Fibroblast of skin of scalp (primary cell): Measurements from ENCODE around the gene STK36.

Source experiments
- DNase-seq: peaks from one replicate; pipeline ENCODE4 v3.0.0-alpha.2; 2013

Gene STK36

GRCh38 chr2:218659988-218660358 lies 11.9 kb upstream of the STK36 start:
- DNase-seq: no peak

GRCh38 chr2:218662377-218662776 lies 9.5 kb upstream of the STK36 start:
- no peak for DNase-seq

DNA sequence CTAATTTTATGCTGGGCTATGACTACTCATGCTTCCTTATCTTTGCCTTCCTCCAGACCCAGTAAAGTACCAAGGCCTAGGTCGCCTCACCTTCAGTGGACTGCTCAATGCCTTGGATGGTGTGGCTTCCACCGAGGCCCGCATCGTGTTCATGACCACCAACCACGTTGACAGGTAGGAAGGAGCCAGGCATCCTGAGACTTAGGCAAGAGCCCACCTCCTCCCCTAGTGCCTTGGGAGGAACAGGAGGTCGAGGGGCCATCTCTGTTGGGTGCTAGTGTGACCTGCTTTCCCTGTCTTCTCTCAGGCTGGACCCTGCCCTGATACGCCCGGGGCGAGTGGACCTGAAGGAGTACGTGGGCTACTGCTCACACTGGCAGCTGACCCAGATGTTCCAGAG lies 9.1 kb upstream of the STK36 start:
- no peak for DNase-seq

GRCh38 chr2:218663901-218664300 lies 8.0 kb upstream of the STK36 start:
- no peak for DNase-seq

DNA sequence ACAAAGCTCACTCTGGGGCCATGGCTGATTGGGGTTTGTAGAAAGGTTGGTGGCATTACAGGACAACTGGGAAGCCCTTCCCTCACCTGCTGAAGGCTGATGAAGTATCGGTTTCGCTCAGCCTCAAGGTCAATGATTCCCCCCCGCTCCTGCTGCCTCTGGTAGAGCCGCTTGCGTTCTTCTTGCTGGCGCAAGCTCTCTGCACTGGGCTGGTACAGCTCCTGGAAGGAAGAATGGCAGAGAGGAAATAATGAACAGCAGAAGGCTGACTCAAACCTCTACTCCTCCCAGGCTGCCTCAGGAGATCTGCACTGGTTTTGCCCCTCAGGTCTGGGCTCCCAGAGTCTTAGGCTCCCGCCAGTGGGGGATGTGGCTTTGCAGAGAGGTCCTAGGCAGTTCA lies 7.2 kb upstream of the STK36 start:
- DNase-seq: no peak

DNA sequence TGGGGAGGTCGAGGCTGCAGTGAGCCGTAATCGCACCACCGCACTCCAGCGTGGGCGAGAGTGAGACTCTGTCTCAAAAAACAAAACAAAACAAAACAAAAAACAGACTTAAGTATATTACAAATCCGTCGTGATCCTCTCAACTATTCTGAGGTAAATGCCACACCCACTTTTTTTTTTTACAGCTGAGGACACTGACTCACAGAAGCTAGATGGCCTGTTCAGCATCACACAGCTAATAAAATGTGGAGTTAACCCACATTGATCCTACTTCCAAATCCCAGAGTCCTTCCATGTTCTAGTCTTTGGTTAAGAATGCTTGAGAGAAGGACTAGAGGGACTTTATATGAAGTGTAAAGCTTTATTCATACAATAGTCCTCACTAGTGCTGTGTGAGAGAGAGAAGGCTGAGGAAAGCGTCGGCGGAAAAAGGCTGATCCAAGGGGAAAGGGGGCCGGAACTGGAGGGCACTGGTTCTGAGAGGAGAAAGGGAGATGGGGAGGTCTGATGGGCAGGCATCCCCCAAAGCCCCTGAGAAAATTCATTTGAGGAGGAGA lies 711 bp upstream of the STK36 start:
- DNase-seq: no peak

- no peak for DNase-seq
These were observed 7.2 kb downstream of the STK36 start for GRCh38 chr2:218679119-218679518.

- no peak for DNase-seq
These were observed 8.2 kb downstream of the STK36 start for GRCh38 chr2:218680061-218680460.

- DNase-seq: peak; percentile 78
These were observed 15.6 kb downstream of the STK36 start for GRCh38 chr2:218687400-218688060.

DNA sequence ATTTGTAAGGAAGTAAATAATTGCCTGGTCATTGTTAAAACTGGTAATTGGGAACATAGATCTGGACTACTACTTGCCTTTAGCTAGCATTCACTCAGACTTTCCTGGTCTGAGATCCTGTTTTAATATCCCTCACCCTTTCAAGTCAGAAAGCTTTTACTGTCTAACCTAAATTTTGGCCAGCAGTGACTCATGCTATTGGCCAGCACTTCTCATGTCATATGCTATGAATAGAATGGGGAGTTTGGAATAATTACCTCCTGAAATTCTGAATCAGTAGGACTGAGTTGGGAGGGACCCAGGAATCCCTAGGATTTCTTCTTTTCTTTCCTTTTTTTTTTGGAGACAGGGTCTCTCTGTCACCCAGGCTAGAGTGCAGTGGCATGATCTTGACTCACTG lies 19.3 kb downstream of the STK36 start:
- peak; percentile 22 for DNase-seq

GRCh38 chr2:218694405-218695145 lies 22.7 kb downstream of the STK36 start:
- DNase-seq: no peak

GRCh38 chr2:218698885-218699284 lies 27.0 kb downstream of the STK36 start:
- DNase-seq: no peak

GRCh38 chr2:218701806-218702205 lies 29.9 kb downstream of the STK36 start:
- no peak for DNase-seq

- DNase-seq: no peak
These were observed 31.5 kb downstream of the STK36 start for GRCh38 chr2:218703341-218703740.

DNA sequence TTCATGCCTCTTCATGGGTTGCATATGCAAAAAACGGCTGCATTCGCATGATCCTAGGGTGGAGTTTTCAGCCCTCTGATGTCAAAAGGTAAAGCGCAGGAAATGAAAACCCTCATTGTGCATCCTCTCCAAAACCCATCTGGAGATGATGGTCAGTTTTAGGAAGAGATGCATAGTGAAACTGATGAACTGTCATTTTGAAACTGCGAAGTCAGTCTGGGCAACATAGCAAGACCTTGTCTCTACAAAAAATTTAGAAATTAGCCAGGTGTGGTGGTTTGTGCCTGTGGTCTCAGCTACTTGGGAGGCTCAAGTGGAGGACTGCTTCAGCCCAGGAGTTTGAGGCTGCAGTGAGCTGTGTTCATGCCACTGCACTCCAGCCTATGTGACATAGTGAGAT lies 36.2 kb downstream of the STK36 start:
- DNase-seq: no peak

- no peak for DNase-seq
These were observed 38.0 kb downstream of the STK36 start for GRCh38 chr2:218709908-218710307.

- DNase-seq: no peak
These were observed 38.4 kb downstream of the STK36 start for GRCh38 chr2:218710334-218710686.

DNA sequence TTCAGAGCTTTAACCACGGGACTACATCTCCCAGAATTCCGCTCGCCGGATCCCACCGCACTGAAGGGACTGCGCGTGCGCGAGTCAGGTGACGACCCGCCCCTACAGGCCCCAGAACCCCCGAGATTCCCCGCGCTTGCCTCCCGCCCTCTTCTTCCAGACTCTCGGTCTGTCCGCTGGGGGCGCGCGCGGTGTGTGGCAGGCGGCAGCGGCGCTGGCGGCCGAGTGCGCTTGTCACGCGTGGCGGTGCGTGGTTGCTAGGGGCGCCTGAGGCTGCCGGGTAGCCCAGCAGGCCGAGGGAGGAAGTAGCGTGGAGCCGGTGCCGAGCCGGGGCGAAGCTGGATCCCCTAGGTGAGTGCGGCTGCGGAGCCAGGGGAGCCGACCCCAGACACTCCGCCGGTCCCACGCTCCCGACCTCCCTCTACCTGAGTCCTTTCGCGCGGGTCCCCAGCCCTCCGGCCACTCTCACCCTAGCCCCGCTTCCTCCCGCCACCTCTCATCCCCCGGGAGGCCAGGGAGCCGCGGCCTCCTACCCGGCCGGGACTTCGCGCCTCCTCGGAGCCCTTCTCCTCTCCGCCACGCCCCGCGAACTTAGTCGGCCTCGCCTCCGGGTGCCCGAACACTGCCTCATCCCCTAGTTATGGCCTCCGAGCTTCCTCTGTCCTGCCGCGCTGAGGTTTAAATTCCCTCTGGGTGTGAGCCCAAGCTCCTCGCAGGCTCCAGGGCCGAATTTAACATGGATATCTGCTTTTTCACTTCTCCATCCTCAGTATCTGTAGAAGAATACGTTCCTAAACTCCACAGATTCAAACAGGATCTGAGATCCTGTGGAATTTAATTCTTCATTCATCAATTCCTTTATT lies 39.0 kb downstream of the STK36 start, which contains the start of gene TTLL4:
Gene TTLL4, plus strand, starts transcription at position 149 of the 863 bp plus-strand sequence. CDS start 26,842 bp downstream, outside the sequence.
- DNase-seq: peak; percentile 97

DNA sequence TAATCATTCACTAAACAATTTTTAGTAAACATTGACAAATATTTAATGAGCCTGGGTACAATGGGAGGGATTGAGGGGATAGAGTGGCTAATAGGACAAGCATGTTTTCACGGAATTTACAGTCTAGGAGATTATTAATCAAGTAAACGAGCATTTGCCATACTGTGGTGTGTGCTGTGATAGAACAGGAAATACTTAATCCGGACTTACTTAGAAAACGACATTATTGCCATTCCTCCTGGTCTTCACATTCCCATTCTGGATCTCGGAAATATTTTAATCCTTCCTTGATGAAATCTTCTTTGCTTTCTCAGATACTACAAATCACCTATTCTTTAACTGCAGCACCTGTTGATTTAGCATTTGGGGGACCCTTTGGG lies 39.7 kb downstream of the STK36 start:
- peak; percentile 33 for DNase-seq

DNA sequence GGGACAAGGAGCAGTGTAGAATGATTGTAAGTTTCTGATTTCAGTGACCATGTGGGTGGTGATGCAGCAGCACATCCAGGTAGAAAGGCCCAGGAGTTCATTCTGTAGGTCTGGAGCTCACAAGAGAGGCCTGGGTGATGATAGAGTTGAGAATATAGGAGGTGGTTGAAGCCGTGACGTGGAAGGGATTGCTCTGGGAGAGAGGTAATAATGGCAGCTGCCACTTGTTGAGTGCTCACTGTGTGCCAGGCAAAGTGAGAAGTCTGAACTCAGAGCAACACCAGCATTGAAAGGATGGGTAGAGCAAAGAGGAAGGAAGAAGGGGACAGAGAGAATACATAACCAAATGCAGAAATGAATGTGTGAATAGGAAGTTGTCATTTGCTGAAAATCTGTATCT lies 42.0 kb downstream of the STK36 start:
- DNase-seq: no peak

DNA sequence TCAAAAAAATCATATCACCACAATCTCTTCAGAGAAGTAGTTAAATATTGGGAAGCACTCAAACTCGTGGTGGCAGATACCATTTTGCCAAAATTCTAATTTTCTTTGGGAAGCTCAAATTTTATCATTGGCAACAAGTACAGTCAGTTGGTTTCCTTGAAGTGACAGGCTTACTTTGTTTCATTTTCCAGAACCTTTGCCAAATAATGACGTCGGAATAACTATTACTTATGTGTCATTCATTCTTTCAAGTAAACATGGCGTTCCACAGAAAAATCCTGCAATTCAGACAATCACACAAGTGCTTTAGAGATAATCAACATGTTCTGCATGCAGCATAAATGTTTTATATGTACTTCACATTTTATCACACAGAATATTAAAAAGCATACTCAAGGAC lies 44.2 kb downstream of the STK36 start:
- DNase-seq: no peak

- no peak for DNase-seq
These were observed 45.4 kb downstream of the STK36 start for GRCh38 chr2:218717262-218717661.

DNA sequence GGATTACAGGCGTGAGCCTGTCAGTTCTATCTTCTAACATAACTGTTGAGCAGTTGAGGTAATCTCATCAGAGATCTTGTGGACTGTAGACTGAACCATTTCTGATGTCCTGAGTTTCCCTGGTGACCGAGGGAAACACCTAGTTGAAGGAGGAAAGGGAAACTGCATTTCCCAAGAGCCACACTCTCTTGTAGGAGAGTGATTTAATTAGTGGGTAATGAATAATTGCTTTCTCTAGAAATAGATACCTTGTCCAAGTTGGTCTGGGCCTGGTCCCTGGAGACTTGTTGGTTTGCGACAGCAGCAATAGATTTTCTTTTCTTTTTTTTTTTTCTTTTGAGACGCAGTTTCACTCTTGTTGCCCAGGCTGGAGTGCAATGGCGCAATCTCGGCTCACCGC lies 46.2 kb downstream of the STK36 start:
- no peak for DNase-seq
